B cell (primary cell): ENCODE measurements around the gene MYO1C. TPM values are rescaled to one million over a fixed set of nuclear protein-coding genes. Genes with fewer than 3 reads are reported as not detected.
A peak's percentile ranks its signal among the peaks of the same experiment; 100 is the strongest.

ENCODE experiments used
- ATAC-seq: fragments of 200-7000 bp; cut with Tn5 transposase; one replicate; pipeline ENCODE4 v1.10.0; 2021; ENCODE audit warnings: low read depth, mild to moderate bottlenecking, moderate number of reproducible peaks, moderate library complexity
- CTCF ChIA-PET: fragments of 350-600 bp; sonication (Branson Sonifier 250); formaldehyde crosslinking; loops from one replicate; lab custom pipeline; 2021; ENCODE audit warnings: antibody characterized with exemption, inconsistent platforms; lab: Charles Lee
- POLR2A ChIA-PET: fragments of 350-600 bp; sonication (Branson Sonifier 250); formaldehyde crosslinking; loops from one replicate; lab custom pipeline; 2021; ENCODE audit warnings: antibody characterized with exemption; lab: Charles Lee
- DNase-seq: peaks from one replicate; pipeline ENCODE4 v3.0.0; 2013
- H2AFZ ChIP-seq: 2 replicates; pipeline ENCODE4 v1.6.1; 2012; ENCODE audit warnings: mild to moderate bottlenecking, low read depth, low read length; ENCODE audit not compliant: insufficient read depth, poor library complexity, severe bottlenecking
- H3K27ac ChIP-seq, 2 donors: 1 replicate in 1 of 2; 2 replicates in 1 of 2; pipeline ENCODE4 v1.5.1; 2012 to 2013; ENCODE audit warnings: low read length in 2 of 2, mild to moderate bottlenecking in 2 of 2, moderate library complexity in 1 of 2
- H3K27me3 ChIP-seq, 4 experiments: fragments of 200-600 bp in 1 of 4; sonication (generic) in 1 of 4; replicated peaks in 1 of 4; 1 replicate in 2 of 4; 2 replicates in 2 of 4; pipeline versions ENCODE4 v1.6.1 to v1.7.0; 2013 to 2016; ENCODE audit warnings: low read length in 3 of 4, mild to moderate bottlenecking in 2 of 4, mixed read lengths in 1 of 4, moderate library complexity in 1 of 4; ENCODE audit not compliant: insufficient read depth in 4 of 4, control insufficient read depth in 3 of 4; ENCODE audit errors: control extremely low read depth in 1 of 4
- H3K36me3 ChIP-seq, 2 experiments: replicated peaks in 1 of 2; 1 replicate in 1 of 2; 2 replicates in 1 of 2; pipeline versions ENCODE4 v1.6.1 to v1.7.1; 2013; ENCODE audit warnings: low read length in 1 of 2; ENCODE audit not compliant: insufficient read depth in 2 of 2, control insufficient read depth in 1 of 2; ENCODE audit errors: control extremely low read depth in 1 of 2, extremely low read depth in 1 of 2
- H3K4me1 ChIP-seq, 2 donors: fragments of 200-600 bp in 1 of 2; sonication (generic) in 1 of 2; 1 replicate in 1 of 2; 2 replicates in 1 of 2; pipeline versions ENCODE4 v1.5.1 to v1.6.1; 2013 to 2017; ENCODE audit warnings: low read length in 2 of 2; ENCODE audit not compliant: control insufficient read depth in 2 of 2, insufficient read depth in 2 of 2
- H3K4me2 ChIP-seq: replicated peaks from 2 replicates; pipeline ENCODE3; 2012; ENCODE audit warnings: mild to moderate bottlenecking, low read depth, low read length; ENCODE audit not compliant: poor library complexity, severe bottlenecking
- H3K4me3 ChIP-seq, 5 experiments: fragments of 200-600 bp in 1 of 5; sonication (generic) in 1 of 5; 1 replicate in 3 of 5; 2 replicates in 2 of 5; pipeline versions ENCODE4 v1.5.1 to v1.7.0; 2011 to 2016; ENCODE audit warnings: low read length in 4 of 5, mild to moderate bottlenecking in 4 of 5, low read depth in 2 of 5, control low read depth in 1 of 5, moderate library complexity in 1 of 5; ENCODE audit not compliant: insufficient read depth in 1 of 5; ENCODE audit errors: control extremely low read depth in 1 of 5, extremely low read depth in 1 of 5
- H3K79me2 ChIP-seq: fragments of 200-600 bp; sonication (generic); one replicate; pipeline ENCODE4 v1.6.0; 2016; ENCODE audit warnings: low read length; ENCODE audit not compliant: control insufficient read depth, insufficient read depth
- H3K9ac ChIP-seq: fragments of 200-600 bp; sonication (generic); 2 replicates; pipeline ENCODE4 v1.6.1; 2017; ENCODE audit warnings: mild to moderate bottlenecking, low read length, moderate library complexity
- H3K9me3 ChIP-seq, 3 donors: one replicate each; pipeline versions ENCODE4 v1.6.1 to v1.7.1; 2013; ENCODE audit warnings: low read length in 2 of 3; ENCODE audit not compliant: control insufficient read depth in 2 of 3, insufficient read depth in 1 of 3; ENCODE audit errors: control extremely low read depth in 1 of 3
- H4K20me1 ChIP-seq: 2 replicates; pipeline ENCODE4 v1.6.0; 2012; ENCODE audit warnings: mild to moderate bottlenecking, low read length; ENCODE audit not compliant: insufficient read depth, control insufficient read depth, poor library complexity, severe bottlenecking
- H3K27ac Mint-ChIP-seq: one replicate; pipeline ENCODE4 v1.8.0; 2021; ENCODE audit warnings: mixed read lengths
- H3K27me3 Mint-ChIP-seq: one replicate; pipeline ENCODE4 v1.8.0; 2021; ENCODE audit warnings: mixed read lengths
- H3K4me1 Mint-ChIP-seq: one replicate; pipeline ENCODE4 v1.8.0; 2021; ENCODE audit warnings: mixed read lengths
- H3K4me3 Mint-ChIP-seq: one replicate; pipeline ENCODE4 v1.8.0; 2021; ENCODE audit warnings: mixed read lengths
- H3K9me3 Mint-ChIP-seq: one replicate; pipeline ENCODE4 v1.8.0; 2022; ENCODE audit warnings: mixed read lengths; ENCODE audit not compliant: insufficient read depth
- CTCF ChIP-seq: fragments of 200-600 bp; IDR thresholded peaks from one replicate; pipeline ENCODE4 v1.8.0; 2022; ENCODE audit warnings: antibody characterized with exemption, mild to moderate bottlenecking
- EZH2 ChIP-seq: IDR thresholded peaks from 2 replicates; pipeline ENCODE4 v1.6.1; 2012; ENCODE audit warnings: borderline replicate concordance, low read depth, mild to moderate bottlenecking, moderate library complexity, low read length; ENCODE audit not compliant: insufficient read depth, poor library complexity, severe bottlenecking
- WGBS: methylation state at CpG from one replicate; pipeline ENCODE4 v1.1.5; 2013; ENCODE audit warnings: missing lambda C conversion rate; ENCODE audit not compliant: insufficient coverage; 5-methylcytosine and 5-hydroxymethylcytosine counted together
- intact Hi-C: fragments of 100-400 bp; cut with micrococcal nuclease; formaldehyde crosslinking; loops from one replicate; pipeline ENCODE4 v1.10.0; 2022
- polyA plus RNA-seq: library from polyadenylated mRNA; depleted of rRNA; stranded (reverse); fragments of >200 nt; gene quantifications from 2 replicates; pipeline ENCODE4 v1.2.3, GENCODE V29; 2012
- total RNA-seq, 2 donors: library from RNA; stranded (reverse); fragments of 120-200 nt in 1 of 2; gene quantifications; 1 replicate in 1 of 2; 2 replicates in 1 of 2; pipeline versions ENCODE4 v1.2.3 to v1.2.4, GENCODE V29; 2013 to 2022

The MYO1C gene
- total and polyA plus RNA-seq, 2 donors (not counting 1 experiment from before 2014, with no cell fraction given) = 54.7 to 81.7 TPM

GRCh38 chr17:1467898-1468492, 24.5 kb downstream of the MYO1C start:
- Mint-ChIP-seq H3K4me1 (peaks cover 18% of the 10 kb centered on the region), H3K9me3 (no peaks in the 10 kb centered on the region), H3K27ac (peak overlapping the region; percentile 37), H3K27me3 (no peaks in the 10 kb centered on the region), H3K4me3 (no peak overlapping the region)
- H2AFZ ChIP-seq = no peak overlapping the region
- H3K27me3 ChIP-seq = no peaks in the 10 kb centered on the region
- ATAC-seq (no peak), DNase-seq (peak; percentile 26)
- H3K9me3 ChIP-seq = peaks cover 0 to 4% (median 0%) of the 10 kb centered on the region in 3 donors
- intact Hi-C loops = no loop called here
- no peak overlapping the region for H3K4me2 ChIP-seq
- no peak overlapping the region for H3K9ac ChIP-seq
- peaks cover 15% of the 10 kb centered on the region for H3K79me2 ChIP-seq
- TF ChIP-seq CTCF = no peak
- TF ChIP-seq EZH2 = no peak
- POLR2A ChIA-PET = no interaction called here
- H4K20me1 ChIP-seq = peaks cover 57% of the 10 kb centered on the region
- H3K27ac ChIP-seq = no peak overlapping the region
- H3K36me3 ChIP-seq = peaks cover 0 to 34% of the 10 kb centered on the region in 2 experiments
- WGBS = 96% methylated on average over 18 of the region's 21 CpGs
- peaks cover 10 to 34% of the 10 kb centered on the region in 2 donors for H3K4me1 ChIP-seq
- no peak overlapping the region for H3K4me3 ChIP-seq
- CTCF ChIA-PET = no interaction called here

GRCh38 chr17:1467258-1467657, 25.2 kb downstream of the MYO1C start:
- H3K79me2 ChIP-seq = peaks cover 11% of the 10 kb centered on the region
- H3K9ac ChIP-seq = no peak overlapping the region
- H3K27me3 ChIP-seq = no peaks in the 10 kb centered on the region
- Mint-ChIP-seq H3K4me3 (no peak overlapping the region), H3K27me3 (no peaks in the 10 kb centered on the region), H3K27ac (no peak overlapping the region), H3K9me3 (no peaks in the 10 kb centered on the region), H3K4me1 (peaks cover 21% of the 10 kb centered on the region)
- H3K36me3 ChIP-seq = peaks cover 0 to 34% of the 10 kb centered on the region in 2 experiments
- DNase-seq (no peak), ATAC-seq (no peak)
- no peak overlapping the region for H3K4me2 ChIP-seq
- intact Hi-C loops = no loop called here
- H3K4me1 ChIP-seq = peaks cover 17 to 38% of the 10 kb centered on the region in 2 donors
- peaks cover 58% of the 10 kb centered on the region for H4K20me1 ChIP-seq
- no peak overlapping the region for H3K27ac ChIP-seq
- ChIA-PET POLR2A (no interaction called here), CTCF (no interaction called here)
- WGBS = 97% methylated on average over 8 of the region's 16 CpGs
- peaks cover 0 to 8% (median 0%) of the 10 kb centered on the region in 3 donors for H3K9me3 ChIP-seq
- TF ChIP-seq EZH2 (no peak), CTCF (no peak)
- no peak overlapping the region for H3K4me3 ChIP-seq
- H2AFZ ChIP-seq = no peak overlapping the region
